Measurements from ENCODE around the gene CTNNA2. TPM values are rescaled to one million over a fixed set of nuclear protein-coding genes. Genes with fewer than 3 reads are reported as not detected.

CTNNA2 gene
- total RNA-seq, 1 experiment from 2014 or later, result 5.5 TPM

DNA sequence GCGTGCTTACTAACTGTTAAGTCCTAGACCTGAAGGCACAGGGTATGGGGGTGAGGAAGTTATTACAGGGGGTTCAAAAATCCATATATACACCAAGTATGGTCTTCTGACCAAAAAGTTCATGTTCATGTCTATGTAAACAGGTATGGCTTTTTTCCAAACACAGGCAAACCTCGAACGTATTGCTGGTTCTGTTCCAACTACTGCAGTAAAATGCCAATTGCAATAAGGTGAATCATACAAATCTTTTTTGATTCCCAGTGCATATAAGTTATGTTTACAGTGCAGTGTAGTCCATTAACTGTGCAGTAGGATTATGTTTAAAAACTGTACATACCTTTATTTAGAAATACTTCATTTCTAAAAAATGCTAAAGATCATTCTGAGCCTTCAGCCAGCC, 1037.0 kb downstream of the CTNNA2 start:
- no peak overlapping the region for H2BK120ac ChIP-seq (ENCODE audit: low read depth, low read length, poor library complexity, severe bottlenecking)
- Mint-ChIP-seq H3K4me3 (no peak overlapping the region), H3K27me3 (ENCODE audit: low read depth) (no peaks in the 10 kb centered on the region), H3K36me3 (ENCODE audit: insufficient read depth in 1 of 3, low read depth in 3 of 3) (no peaks in the 10 kb centered on the region; a peak in 1 of 7 replicates), H3K27ac (no peak overlapping the region), H3K4me1 (peaks cover 28 to 29% of the 10 kb centered on the region in 2 experiments), H3K9me3 (peaks cover 0 to 2% of the 10 kb centered on the region in 2 experiments; a peak in 1 of 5 replicates)
- no peaks in the 10 kb centered on the region for H3K79me2 ChIP-seq (ENCODE audit: insufficient read depth, low read length)
- H3K79me1 ChIP-seq (ENCODE audit: insufficient read depth, low read depth, low read length, poor library complexity, severe bottlenecking), result no peaks in the 10 kb centered on the region
- H3K18ac ChIP-seq (ENCODE audit: insufficient read length, low read depth, low read length), result no peak overlapping the region
- H3K9ac ChIP-seq (ENCODE audit: extremely low read depth, insufficient read length, low read length), result no peak overlapping the region
- no peaks in the 10 kb centered on the region for H3K27me3 ChIP-seq (ENCODE audit: insufficient read depth, low read length)
- H3K9me3 ChIP-seq (ENCODE audit: control insufficient read depth, low read depth, low read length), result no peaks in the 10 kb centered on the region
- no peak overlapping the region for H2AK5ac ChIP-seq (ENCODE audit: insufficient read length, low read length)
- H3K4ac ChIP-seq (ENCODE audit: low read depth, low read length), result no peak overlapping the region
- no peak overlapping the region for H4K5ac ChIP-seq (ENCODE audit: insufficient read length, low read depth, low read length)
- H2BK15ac ChIP-seq (ENCODE audit: low read depth, low read length), result no peak overlapping the region
- H4K20me1 ChIP-seq (ENCODE audit: control insufficient read depth, insufficient read depth, insufficient read length), result no peaks in the 10 kb centered on the region
- H2BK12ac ChIP-seq (ENCODE audit: insufficient read length, low read depth, low read length), result no peak overlapping the region
- no peak overlapping the region for H4K8ac ChIP-seq (replicated peaks; ENCODE audit: insufficient read length, low read depth, low read length)
- no peak overlapping the region for H3K56ac ChIP-seq (ENCODE audit: insufficient read length, low read depth, low read length)
- no peak overlapping the region for H2AFZ ChIP-seq (ENCODE audit: low read length)
- DNase-seq, result no peak
- H3K4me1 ChIP-seq (ENCODE audit: insufficient read depth, low read length), result peaks cover 6% of the 10 kb centered on the region; the same call in 1 of the 2 replicates
- H3T11ph ChIP-seq (ENCODE audit: low read length), result no peak overlapping the region
- H3K23me2 ChIP-seq (ENCODE audit: insufficient read length, low read depth, low read length, poor library complexity, severe bottlenecking), result no peaks in the 10 kb centered on the region
- WGBS (ENCODE audit: extremely low coverage, insufficient read length, low lambda C conversion rate), result no CpG with 5 or more reads among the region's 3 CpGs
- H2BK20ac ChIP-seq (ENCODE audit: low read depth, low read length, poor library complexity, severe bottlenecking), result no peak overlapping the region
- no peak overlapping the region for H3K27ac ChIP-seq (ENCODE audit: insufficient read length, low read depth, low read length)
- no peak overlapping the region for H3K23ac ChIP-seq (ENCODE audit: insufficient read length, low read depth, low read length)
- no peak overlapping the region for H4K91ac ChIP-seq (ENCODE audit: insufficient read length, low read depth, low read length)
- no peak overlapping the region for H2BK5ac ChIP-seq (ENCODE audit: insufficient read length, low read length)
- TF ChIP-seq, protein P1, sequence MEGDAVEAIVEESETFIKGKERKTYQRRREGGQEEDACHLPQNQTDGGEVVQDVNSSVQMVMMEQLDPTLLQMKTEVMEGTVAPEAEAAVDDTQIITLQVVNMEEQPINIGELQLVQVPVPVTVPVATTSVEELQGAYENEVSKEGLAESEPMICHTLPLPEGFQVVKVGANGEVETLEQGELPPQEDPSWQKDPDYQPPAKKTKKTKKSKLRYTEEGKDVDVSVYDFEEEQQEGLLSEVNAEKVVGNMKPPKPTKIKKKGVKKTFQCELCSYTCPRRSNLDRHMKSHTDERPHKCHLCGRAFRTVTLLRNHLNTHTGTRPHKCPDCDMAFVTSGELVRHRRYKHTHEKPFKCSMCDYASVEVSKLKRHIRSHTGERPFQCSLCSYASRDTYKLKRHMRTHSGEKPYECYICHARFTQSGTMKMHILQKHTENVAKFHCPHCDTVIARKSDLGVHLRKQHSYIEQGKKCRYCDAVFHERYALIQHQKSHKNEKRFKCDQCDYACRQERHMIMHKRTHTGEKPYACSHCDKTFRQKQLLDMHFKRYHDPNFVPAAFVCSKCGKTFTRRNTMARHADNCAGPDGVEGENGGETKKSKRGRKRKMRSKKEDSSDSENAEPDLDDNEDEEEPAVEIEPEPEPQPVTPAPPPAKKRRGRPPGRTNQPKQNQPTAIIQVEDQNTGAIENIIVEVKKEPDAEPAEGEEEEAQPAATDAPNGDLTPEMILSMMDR (conservative IDR thresholded peaks at IDR 0.05), result no peak
- H3K14ac ChIP-seq (ENCODE audit: insufficient read depth, low read length), result no peak overlapping the region
- no peak overlapping the region for H3K4me2 ChIP-seq (ENCODE audit: insufficient read depth, insufficient read length, low read length)

All from H9 (cell line).